GM18511 (cell line): ENCODE results near the gene NUDT3.
A peak's percentile ranks its signal among the peaks of the same experiment; 100 is the strongest.
"Not testable (repeated sequence)": the region's sequence is repeated elsewhere in the genome, so short reads cannot be mapped to it uniquely, and the experiment has no call there.

Experiments used
- ATAC-seq: cut with Tn5 transposase; IDR thresholded peaks from one replicate; pipeline ENCODE4 v1.9.1; 2021; ENCODE audit warnings: mild to moderate bottlenecking, moderate library complexity; ENCODE audit not compliant: unreplicated experiment

NUDT3 gene

DNA sequence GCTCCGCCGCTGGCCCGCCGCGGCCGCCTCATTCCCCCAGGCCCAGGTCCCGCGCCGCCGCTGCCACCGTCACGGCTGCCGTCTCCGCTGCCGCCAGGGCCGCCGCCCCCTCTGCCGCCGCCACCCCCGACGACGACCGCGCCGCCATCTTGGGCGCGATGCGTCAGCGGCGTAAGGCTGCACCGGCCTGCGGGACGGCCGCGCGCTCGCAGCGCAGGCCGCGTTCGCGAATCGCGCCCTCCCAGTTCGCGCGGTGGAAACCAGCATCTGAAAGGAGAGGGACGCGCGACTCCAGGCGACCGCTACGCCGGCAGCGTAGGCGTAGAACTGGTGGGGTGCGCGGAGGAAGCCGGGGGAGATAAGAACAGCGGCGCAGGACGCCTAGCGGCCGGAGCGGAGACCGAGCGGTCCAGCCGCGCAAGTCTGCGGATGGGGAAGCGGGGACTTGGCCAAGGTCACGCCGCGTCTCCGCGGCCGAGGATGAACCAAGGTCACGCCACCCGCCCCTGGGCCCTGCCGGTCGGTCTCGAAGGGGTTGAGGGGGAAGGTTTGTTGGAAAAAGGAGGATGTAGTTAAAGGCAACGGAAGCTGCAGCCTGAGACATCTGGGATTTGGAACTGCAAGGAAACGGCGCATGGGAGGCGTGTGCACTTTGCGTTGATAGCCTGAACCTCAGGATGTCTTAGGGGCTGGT, at the start of gene NUDT3:
Gene NUDT3, minus strand, starts transcription at position 173 of the 694 bp plus-strand sequence. CDS start 307 bp downstream, outside the sequence.
- ATAC-seq = peak; percentile 86

GRCh38 chr6:34441526-34441925, 49.1 kb upstream of the NUDT3 start:
- no peak for ATAC-seq

GRCh38 chr6:34439442-34439841, 47.0 kb upstream of the NUDT3 start:
- ATAC-seq = no peak

GRCh38 chr6:34438705-34439104, 46.2 kb upstream of the NUDT3 start:
- ATAC-seq = no peak

DNA sequence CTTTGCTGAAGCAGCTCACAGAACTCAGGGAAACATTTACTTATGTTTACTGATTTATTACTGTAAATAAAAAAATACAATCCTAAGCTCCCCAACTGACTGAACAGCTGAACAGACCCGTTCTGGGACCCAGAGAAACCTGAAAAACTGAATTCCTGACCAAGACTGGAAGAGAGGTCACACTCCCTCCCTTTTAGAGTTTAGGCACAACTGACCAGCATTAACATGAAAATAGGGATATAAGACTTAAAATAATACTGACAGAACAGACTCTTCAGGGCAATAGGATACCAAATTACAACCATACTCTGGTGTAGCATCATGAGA, 45.1 kb upstream of the NUDT3 start:
- no peak for ATAC-seq

DNA sequence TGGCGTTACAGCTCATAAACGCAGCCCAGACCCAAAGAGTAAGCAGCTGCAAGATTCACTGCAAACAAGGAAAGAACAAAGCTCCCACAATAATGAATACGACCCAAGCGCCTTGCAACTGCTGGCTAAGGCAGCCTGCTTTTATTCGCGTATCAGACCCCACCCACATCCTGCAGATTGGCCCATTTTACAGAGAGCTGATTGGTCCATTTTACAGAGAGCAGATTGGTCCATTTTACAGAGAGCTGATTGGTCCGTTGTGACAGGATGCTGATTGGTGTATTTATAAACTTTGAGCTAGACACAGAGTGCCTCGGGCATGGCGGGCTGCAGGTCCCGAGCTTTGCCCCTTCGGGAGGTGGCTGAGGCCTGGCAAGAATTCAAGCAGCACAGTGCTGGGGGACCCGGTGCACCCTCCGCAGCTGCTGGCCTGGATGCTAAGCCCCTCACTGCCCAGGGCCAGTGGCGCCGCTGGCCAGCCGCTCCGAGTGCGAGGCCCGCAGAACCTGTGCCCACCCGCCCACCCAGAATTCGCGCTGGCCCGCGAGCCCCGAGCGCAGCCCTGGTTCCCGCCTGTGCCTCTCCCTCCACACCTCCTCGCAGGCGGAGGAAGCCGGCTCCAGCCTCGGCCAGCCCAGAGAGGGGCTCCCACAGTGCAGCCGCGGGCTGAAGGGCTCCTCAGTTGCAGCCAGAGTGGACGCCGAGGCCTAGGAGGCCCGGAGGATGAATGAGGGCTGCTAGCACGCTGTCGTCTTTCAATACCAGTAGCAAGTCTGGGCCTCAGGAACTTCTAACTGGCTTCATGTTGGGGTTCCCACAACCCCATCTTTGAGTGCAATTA, 44.6 kb upstream of the NUDT3 start:
- ATAC-seq = no peak

DNA sequence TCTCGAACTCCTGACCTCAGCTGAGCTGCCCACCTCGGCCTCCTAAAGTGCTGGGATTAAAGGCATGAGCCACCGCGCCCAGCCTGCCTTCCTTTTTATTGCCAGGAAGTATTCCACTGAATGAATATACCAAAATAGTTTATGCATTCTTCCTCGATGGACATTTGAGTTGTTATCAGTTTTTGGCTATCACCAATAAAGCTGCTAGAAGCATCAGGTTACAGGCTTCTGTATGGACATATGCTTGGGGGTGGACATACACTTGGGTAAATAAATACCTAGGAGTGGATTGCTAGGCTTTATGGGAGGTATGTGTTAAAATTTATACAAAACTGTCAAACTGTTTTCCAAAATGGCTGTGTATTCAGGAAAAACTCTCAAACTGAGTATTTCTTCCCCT, 43.4 kb upstream of the NUDT3 start:
- ATAC-seq = no peak

- peak; percentile 84 for ATAC-seq
These were observed 33.3 kb upstream of the NUDT3 start, which contains the start of gene RPS10 for GRCh38 chr6:34425498-34426410. Gene RPS10 (minus strand): TSS chr6:34426069. CDS start chr6:34425221, 848 bp downstream.

- ATAC-seq = no peak
These were observed 32.6 kb upstream of the NUDT3 start for GRCh38 chr6:34425132-34425497.

GRCh38 chr6:34424200-34425131, 32.0 kb upstream of the NUDT3 start:
- ATAC-seq = no peak

DNA sequence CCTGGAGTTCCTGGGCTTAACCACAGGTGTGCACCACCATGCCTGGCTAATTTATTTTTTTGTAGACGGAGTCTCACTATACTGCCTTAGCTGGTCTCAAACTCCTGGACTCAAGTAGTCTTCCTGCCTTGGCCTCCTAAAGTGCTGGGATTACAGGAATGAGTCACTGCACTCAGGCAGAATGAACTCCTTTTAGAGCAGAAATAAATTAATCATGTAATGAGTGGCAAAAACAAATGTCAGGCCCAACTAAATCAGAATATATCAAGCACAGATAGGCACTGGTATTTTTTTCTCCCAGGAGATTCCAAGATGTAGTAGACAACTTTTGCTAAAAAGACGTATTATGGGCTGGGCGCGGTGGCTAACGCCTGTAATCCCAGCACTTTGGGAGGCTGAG, 30.8 kb upstream of the NUDT3 start:
- ATAC-seq = no peak

DNA sequence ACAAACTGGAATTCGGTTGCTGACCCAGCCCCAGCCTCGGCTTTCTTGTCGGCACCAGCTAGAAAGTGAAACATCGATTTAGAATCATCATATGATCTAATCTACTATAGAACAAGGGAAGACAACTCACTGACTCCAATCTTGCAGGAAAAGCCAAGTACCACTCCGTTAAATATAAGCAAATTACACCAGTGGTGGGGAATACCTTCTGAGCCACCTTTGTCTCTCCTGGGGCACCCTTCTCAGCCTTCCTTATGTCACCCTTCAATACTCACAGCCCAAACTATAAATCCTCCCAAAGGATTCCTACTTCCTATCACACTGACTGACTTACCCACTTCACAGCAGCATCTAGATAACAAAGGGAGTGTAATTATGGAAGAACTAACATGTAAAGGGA, 25.9 kb upstream of the NUDT3 start:
- no peak for ATAC-seq

- ATAC-seq = no peak
These were observed 24.5 kb upstream of the NUDT3 start for GRCh38 chr6:34416877-34417371.

GRCh38 chr6:34414999-34415858, 22.8 kb upstream of the NUDT3 start:
- no peak for ATAC-seq

- ATAC-seq = no peak
These were observed 20.3 kb upstream of the NUDT3 start for GRCh38 chr6:34412643-34413214.

DNA sequence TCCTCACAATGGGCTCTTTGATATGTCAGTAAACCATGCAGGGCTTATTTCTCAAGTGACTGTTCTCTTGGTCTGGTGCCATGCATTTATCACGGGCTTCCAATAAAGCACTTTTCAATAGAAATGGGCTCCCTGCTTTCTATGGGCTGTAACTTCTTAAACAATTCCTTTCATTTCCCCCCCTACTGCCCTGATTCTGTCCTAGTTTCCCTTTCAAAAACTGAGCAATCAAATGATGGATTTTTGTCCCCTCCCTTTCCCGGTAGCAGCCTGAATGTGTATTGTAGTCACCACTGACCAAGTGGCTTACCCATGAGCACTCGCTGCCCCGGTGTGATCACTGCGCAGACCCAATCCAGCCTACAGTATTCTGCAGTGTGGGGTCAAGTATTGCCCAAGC, 19.5 kb upstream of the NUDT3 start:
- ATAC-seq = no peak

DNA sequence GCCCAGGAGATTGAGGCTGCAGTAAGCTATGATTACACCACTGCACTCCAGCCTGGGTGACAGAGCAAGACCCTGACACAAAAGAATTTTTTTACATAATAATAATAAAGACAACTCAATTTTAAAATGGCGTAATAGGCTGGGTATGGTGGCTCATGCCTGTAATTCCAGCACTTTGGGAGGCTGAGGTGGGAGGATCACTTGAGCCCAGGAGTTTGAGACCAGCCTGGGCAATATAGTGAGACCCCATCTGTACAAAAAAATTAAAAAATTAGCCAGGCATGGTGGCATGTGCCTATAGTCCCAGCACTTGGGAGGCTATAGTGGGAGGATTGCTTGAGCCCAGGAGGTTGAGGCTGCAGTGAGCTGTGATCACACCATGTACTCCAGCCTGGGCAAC, 15.4 kb upstream of the NUDT3 start:
- not testable (repeated sequence) for ATAC-seq

DNA sequence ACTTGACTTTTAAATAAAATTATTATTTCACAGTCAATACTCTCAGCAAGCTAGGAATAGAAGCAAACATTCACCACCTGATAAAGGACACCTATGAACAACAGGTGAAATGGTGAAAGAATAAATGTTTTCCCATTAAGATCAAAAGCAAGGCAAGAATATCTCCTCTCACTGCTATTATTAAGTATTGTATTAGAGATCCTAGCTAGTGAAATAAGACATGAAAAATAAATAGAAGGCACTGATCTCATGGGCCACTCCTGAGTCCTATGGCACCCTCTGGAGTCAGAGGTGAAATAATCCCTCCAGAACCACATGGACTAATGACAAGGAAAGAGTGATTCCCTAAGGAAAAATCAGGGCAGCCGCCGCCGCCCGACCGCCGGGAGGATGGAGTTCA, 4.0 kb upstream of the NUDT3 start:
- ATAC-seq = no peak

DNA sequence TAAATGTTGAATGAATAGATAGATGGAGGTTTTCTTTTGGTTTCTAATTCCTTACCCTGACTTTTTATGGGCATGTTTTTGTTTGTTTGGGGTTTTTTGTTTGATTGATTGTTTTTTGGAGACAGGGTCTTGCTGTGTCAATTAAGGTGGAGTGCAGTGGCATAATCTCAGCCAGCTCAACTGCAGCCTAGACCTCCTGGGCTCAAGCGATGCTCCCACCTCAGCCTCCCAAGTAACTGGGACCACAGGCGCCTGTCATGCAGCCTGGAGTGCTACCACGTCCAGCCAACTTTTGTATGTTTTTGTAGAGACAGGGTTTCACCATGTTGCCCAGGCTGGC, 1.5 kb upstream of the NUDT3 start:
- ATAC-seq = no peak
